SJSA1 (cell line): ENCODE measurements around the gene PRKN. TPM values are rescaled to one million over a fixed set of nuclear protein-coding genes. Genes with fewer than 3 reads are reported as not detected.

ENCODE experiments used
- DNase-seq, 2 experiments: peaks; one replicate each; pipeline ENCODE4 v3.0.0-alpha.2; 2015 to 2020; ENCODE audit warnings: low spot score in 2 of 2, low read depth in 1 of 2
- H3K27ac ChIP-seq: fragments of 250-450 bp; sonication (Bioruptor Pico); 2 replicates; pipeline ENCODE4 v1.5.1; 2020; ENCODE audit warnings: mild to moderate bottlenecking, moderate library complexity
- H3K27me3 ChIP-seq: fragments of 250-450 bp; sonication (Bioruptor Pico); replicated peaks from 2 replicates; pipeline ENCODE4 v1.5.1; 2020; ENCODE audit warnings: mild to moderate bottlenecking, moderate library complexity
- H3K36me3 ChIP-seq: fragments of 250-450 bp; sonication (Bioruptor Pico); 2 replicates; pipeline ENCODE4 v1.5.1; 2020; ENCODE audit warnings: mild to moderate bottlenecking
- H3K4me1 ChIP-seq: fragments of 250-450 bp; sonication (Bioruptor Pico); replicated peaks from 2 replicates; pipeline ENCODE4 v1.6.1; 2021; ENCODE audit warnings: mild to moderate bottlenecking
- H3K4me3 ChIP-seq: fragments of 250-450 bp; sonication (Bioruptor Pico); 2 replicates; pipeline ENCODE4 v1.5.1; 2020; ENCODE audit warnings: mild to moderate bottlenecking
- H3K9me3 ChIP-seq: fragments of 250-450 bp; sonication (Bioruptor Pico); replicated peaks from 2 replicates; pipeline ENCODE4 v1.5.1; 2020; ENCODE audit warnings: mild to moderate bottlenecking
- total RNA-seq: library from RNA; depleted of rRNA; stranded (reverse); fragments of >200 nt; shearing (Covaris generic); gene quantifications from 2 replicates; pipeline ENCODE4 v1.2.3, GENCODE V29; 2014

Gene PRKN
- total RNA-seq, 1 experiment from 2014 or later, result not detected

DNA sequence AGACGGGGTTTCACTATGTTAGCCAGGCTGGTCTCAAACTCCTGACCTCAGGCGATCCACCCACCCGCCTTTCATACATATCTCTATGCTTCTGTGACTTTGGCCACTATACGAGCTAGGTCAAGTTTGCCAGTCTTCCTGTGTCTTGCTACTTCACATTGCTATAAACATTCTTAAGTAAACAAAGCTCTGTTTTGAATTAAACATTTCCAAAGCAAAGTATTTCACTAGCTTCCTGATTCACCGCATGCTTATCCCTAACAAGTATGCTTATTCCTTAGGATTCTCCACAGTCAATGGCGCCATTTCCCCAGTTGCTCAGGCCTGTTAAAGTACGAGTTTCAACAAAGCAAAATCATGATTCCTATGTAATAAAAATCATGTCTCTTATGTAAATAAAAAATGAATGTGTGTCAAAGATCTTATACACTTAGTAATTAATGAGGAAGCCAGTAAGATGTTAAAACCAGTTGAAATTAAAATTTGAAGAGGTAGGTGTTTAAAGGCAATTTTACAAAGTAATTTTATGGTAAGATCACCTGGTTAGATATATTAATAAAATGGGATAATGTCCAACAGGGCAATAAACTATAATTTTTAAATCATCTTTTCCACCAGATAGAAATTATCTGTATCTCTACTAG lies 88.5 kb downstream of the PRKN start:
- Histone ChIP-seq H3K27ac (no peak overlapping the region), H3K27me3 (no peaks in the 10 kb centered on the region), H3K4me1 (no peaks in the 10 kb centered on the region), H3K36me3 (no peaks in the 10 kb centered on the region), H3K4me3 (no peak overlapping the region), H3K9me3 (no peaks in the 10 kb centered on the region; the same call in 1 of the 2 replicates)
- no peak for DNase-seq

GRCh38 chr6:162637317-162637716 lies 90.2 kb downstream of the PRKN start:
- Histone ChIP-seq H3K4me1 (no peaks in the 10 kb centered on the region), H3K4me3 (no peak overlapping the region), H3K27ac (no peak overlapping the region), H3K9me3 (no peaks in the 10 kb centered on the region; the same call in 1 of the 2 replicates), H3K27me3 (no peaks in the 10 kb centered on the region), H3K36me3 (no peaks in the 10 kb centered on the region)
- no peak for DNase-seq

DNA sequence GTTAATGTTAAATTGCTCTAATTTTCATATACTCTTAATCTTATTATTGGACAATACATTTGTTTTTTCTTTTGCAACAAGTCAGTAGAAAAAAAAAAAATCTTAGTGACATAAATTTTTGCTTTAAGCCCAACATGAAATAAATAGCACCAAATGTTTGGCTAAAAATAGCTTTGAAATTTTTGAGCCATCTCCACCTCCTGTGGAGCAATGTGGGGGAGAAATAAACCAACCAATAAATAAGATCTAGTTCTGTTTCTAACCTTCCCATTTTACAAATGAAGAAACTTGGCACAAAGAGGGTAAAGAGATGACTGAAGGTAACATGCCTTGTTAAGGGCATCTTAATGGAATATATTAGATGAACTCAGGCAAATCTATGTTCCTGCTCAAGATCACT lies 91.4 kb downstream of the PRKN start:
- DNase-seq, result no peak
- H3K36me3 ChIP-seq, result no peaks in the 10 kb centered on the region
- no peak overlapping the region for H3K4me3 ChIP-seq
- no peak overlapping the region for H3K27ac ChIP-seq
- H3K9me3 ChIP-seq, result no peaks in the 10 kb centered on the region; the same call in 1 of the 2 replicates
- no peaks in the 10 kb centered on the region for H3K27me3 ChIP-seq
- no peaks in the 10 kb centered on the region for H3K4me1 ChIP-seq

GRCh38 chr6:162631546-162631945 lies 96.0 kb downstream of the PRKN start:
- Histone ChIP-seq H3K4me1 (no peaks in the 10 kb centered on the region), H3K9me3 (no peaks in the 10 kb centered on the region; the same call in 1 of the 2 replicates)
- DNase-seq, result no peak

GRCh38 chr6:162630069-162630468 lies 97.5 kb downstream of the PRKN start:
- Histone ChIP-seq H3K4me3 (no peak overlapping the region), H3K36me3 (no peaks in the 10 kb centered on the region), H3K9me3 (no peaks in the 10 kb centered on the region; the same call in 1 of the 2 replicates), H3K4me1 (no peaks in the 10 kb centered on the region), H3K27me3 (no peaks in the 10 kb centered on the region), H3K27ac (no peak overlapping the region)
- DNase-seq, result no peak

More at GRCh38 chr6:162631546-162631945, 96.0 kb downstream of the PRKN start:
- H3K4me3 ChIP-seq, result no peak overlapping the region
- no peaks in the 10 kb centered on the region for H3K36me3 ChIP-seq
- H3K27ac ChIP-seq, result no peak overlapping the region
- no peaks in the 10 kb centered on the region for H3K27me3 ChIP-seq

GRCh38 chr6:162627825-162628224 lies 99.7 kb downstream of the PRKN start:
- Histone ChIP-seq H3K4me1 (no peaks in the 10 kb centered on the region), H3K4me3 (no peak overlapping the region), H3K27ac (no peak overlapping the region), H3K27me3 (no peaks in the 10 kb centered on the region), H3K9me3 (peaks cover 4% of the 10 kb centered on the region; the same call in 1 of the 2 replicates), H3K36me3 (no peaks in the 10 kb centered on the region)
- no peak for DNase-seq

- H3K36me3 ChIP-seq, result no peaks in the 10 kb centered on the region
- no peak overlapping the region for H3K4me3 ChIP-seq
- H3K27ac ChIP-seq, result no peak overlapping the region
- peaks cover 4% of the 10 kb centered on the region; the same call in 1 of the 2 replicates for H3K9me3 ChIP-seq
- no peaks in the 10 kb centered on the region for H3K4me1 ChIP-seq
- no peaks in the 10 kb centered on the region for H3K27me3 ChIP-seq
- DNase-seq, result no peak
Measured at GRCh38 chr6:162627362-162627761, 100.2 kb downstream of the PRKN start.

GRCh38 chr6:162626869-162627268 lies 100.7 kb downstream of the PRKN start:
- DNase-seq, result no peak

DNA sequence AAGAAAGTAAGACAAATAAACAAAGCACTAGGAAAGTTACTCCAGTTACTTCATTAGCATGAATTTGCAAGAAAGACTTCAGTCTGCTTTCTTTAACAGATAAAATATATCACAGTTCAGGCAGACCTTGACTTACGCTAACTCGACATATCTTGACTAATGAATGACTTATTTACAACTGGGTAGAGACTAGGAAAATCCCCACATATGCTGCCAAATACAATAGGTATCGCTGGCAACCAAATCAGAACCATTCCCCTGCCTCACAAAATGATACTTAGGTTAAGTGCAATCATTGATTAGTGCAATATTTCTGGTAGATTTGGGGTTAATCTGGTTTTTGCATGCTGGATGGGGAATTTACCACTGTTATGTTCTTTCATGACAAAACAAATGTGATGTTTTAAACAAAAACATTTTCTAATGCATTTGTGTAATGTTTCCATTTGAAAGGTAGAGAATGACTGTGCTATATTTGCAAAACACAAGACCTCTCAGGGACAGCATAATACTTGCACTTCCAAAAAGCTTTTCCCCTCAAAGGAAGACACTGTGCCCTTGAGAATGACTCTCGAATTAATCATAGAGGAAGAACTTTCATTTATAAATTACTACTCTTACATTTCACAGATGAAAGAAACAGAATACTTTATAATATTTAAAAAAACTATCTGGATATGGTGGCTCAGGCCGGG lies 101.6 kb downstream of the PRKN start:
- Histone ChIP-seq H3K9me3 (peaks cover 4% of the 10 kb centered on the region; the same call in 1 of the 2 replicates), H3K36me3 (no peaks in the 10 kb centered on the region), H3K4me3 (no peak overlapping the region), H3K4me1 (no peaks in the 10 kb centered on the region), H3K27ac (no peak overlapping the region), H3K27me3 (no peaks in the 10 kb centered on the region)
- DNase-seq, result no peak

More at GRCh38 chr6:162626869-162627268, 100.7 kb downstream of the PRKN start:
- Histone ChIP-seq H3K4me3 (no peak overlapping the region), H3K9me3 (peaks cover 4% of the 10 kb centered on the region; the same call in 1 of the 2 replicates), H3K27ac (no peak overlapping the region), H3K36me3 (no peaks in the 10 kb centered on the region), H3K4me1 (no peaks in the 10 kb centered on the region), H3K27me3 (no peaks in the 10 kb centered on the region)

DNA sequence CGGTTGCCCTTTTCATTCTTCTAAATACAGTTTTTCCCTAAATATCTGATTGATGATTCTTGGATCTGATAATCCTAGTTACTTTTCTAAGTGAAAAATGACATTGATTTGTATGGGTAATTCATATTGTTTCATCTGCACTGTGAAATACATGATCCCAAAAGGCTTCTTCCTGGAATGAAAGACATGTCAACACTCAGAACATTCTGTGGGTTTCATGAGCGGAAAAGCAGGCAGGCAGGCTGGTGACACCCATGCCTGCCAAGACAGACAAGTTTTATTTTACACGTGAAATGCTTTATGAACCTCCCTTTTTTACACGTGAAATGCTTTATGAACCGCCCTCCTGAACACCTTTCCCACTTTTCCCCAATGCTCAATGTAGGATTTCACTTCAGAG lies 105.0 kb downstream of the PRKN start:
- DNase-seq, result no peak
- H3K27ac ChIP-seq, result no peak overlapping the region
- H3K27me3 ChIP-seq, result no peaks in the 10 kb centered on the region
- H3K9me3 ChIP-seq, result 0 out of 2 replicates have a peak, but pooled peaks cover 4% of the 10 kb centered on the region
- no peaks in the 10 kb centered on the region for H3K4me1 ChIP-seq
- H3K4me3 ChIP-seq, result no peak overlapping the region
- no peaks in the 10 kb centered on the region for H3K36me3 ChIP-seq

- Histone ChIP-seq H3K4me1 (no peaks in the 10 kb centered on the region), H3K36me3 (no peaks in the 10 kb centered on the region), H3K27ac (no peak overlapping the region), H3K27me3 (no peaks in the 10 kb centered on the region), H3K9me3 (0 out of 2 replicates have a peak, but pooled peaks cover 4% of the 10 kb centered on the region), H3K4me3 (no peak overlapping the region)
- DNase-seq, result no peak
Measured at GRCh38 chr6:162621246-162621645, 106.3 kb downstream of the PRKN start.

DNA sequence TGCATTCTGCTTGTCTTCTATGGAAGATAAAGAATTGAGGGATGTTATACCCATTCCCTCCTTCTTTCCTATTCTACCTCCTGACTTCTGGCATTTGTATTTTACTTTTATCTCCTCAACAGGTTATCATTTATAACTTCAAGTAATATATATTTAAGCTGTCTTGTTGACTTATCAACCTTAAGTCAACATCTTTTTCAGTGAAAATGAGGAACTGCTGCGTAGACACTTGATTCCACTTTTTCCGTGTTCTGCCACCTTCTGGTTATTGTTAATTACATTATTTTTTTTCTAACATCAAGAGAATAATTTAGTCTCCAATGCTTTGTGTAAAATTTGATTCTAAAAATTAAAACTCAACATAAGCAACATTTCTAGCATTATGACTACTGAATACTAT lies 107.5 kb downstream of the PRKN start:
- Histone ChIP-seq H3K27me3 (no peaks in the 10 kb centered on the region), H3K27ac (no peak overlapping the region), H3K36me3 (no peaks in the 10 kb centered on the region), H3K9me3 (0 out of 2 replicates have a peak, but pooled peaks cover 4% of the 10 kb centered on the region), H3K4me3 (no peak overlapping the region), H3K4me1 (no peaks in the 10 kb centered on the region)
- DNase-seq, result no peak

DNA sequence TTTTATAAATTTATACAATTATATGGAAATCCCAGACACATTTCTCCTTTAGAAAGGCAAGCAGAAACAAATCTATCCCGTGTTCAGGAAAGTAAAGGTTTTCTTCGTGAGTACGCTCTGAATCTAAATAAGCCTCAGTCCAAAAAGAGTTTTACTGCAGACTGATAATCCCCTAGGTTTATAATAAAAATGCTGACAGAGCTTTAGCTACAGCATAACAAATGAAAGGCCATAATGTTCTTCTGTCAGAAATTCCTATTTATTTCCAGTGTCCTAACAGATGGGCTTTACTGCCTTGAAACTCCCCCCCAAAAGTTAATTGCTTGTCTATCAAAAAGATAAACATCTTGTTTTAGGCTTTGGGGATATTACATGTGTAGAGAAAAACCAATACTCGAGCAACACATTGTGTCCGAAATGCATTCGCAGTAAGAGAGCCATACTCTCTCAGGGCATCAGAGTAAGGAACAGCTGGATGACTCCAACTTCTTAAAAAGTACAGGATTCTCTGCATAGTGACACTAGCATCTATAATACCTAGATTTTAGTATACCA lies 109.0 kb downstream of the PRKN start:
- Histone ChIP-seq H3K36me3 (no peaks in the 10 kb centered on the region), H3K4me1 (no peaks in the 10 kb centered on the region), H3K27ac (no peak overlapping the region), H3K27me3 (no peaks in the 10 kb centered on the region), H3K9me3 (no peaks in the 10 kb centered on the region), H3K4me3 (no peak overlapping the region)
- DNase-seq, result no peak
